Measurements from ENCODE around the gene SPINT1. TPM values are rescaled to one million over a fixed set of nuclear protein-coding genes. Genes with fewer than 3 reads are reported as not detected.

SPINT1 gene
- total RNA-seq, 1 donor from 2014 or later = 96.8 TPM

DNA sequence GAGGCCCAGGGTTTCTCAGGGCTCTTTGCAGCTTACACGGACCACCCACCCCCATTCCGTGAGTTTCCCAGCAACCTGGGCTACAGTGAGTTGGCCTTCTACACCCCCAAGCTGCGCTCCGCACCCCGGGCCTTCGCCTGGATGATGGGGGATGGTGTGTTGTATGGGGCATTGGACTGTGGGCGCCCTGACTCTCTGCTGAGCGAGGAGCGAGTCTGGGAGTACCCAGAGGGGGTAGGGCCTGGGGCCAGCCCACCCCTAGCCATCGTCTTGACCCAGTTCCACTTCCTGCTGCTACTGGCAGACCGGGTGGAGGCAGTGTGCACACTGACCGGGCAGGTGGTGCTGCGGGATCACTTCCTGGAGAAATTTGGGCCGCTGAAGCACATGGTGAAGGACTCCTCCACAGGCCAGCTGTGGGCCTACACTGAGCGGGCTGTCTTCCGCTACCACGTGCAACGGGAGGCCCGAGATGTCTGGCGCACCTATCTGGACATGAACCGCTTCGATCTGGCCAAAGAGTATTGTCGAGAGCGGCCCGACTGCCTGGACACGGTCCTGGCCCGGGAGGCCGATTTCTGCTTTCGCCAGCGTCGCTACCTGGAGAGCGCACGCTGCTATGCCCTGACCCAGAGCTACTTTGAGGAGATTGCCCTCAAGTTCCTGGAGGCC lies 55.8 kb downstream of the SPINT1 start:
- ATAC-seq = no peak
- no peak for DNase-seq
- Histone ChIP-seq H3K4me3 (no peak overlapping the region), H3K4me1 (peaks cover 22% of the 10 kb centered on the region), H3K36me3 (peaks cover 78% of the 10 kb centered on the region), H3K27ac (no peak overlapping the region), H3K27me3 (no peaks in the 10 kb centered on the region), H3K9me3 (no peaks in the 10 kb centered on the region)
- no peak for TF ChIP-seq CTCF (IDR thresholded peaks at IDR 0.05)
- intact Hi-C loops (cut with DNase I) = loop anchor here (5.0 to 10.0 kb wide), 2 partner anchors 123 to 275 kb away; no protein-coding TSS in a partner anchor

GRCh38 chr15:40900256-40901052 lies 56.6 kb downstream of the SPINT1 start:
- no peak for ATAC-seq
- H3K27me3 ChIP-seq = no peaks in the 10 kb centered on the region
- no peak for TF ChIP-seq CTCF (IDR thresholded peaks at IDR 0.05)
- H3K4me3 ChIP-seq = no peak overlapping the region
- H3K9me3 ChIP-seq = no peaks in the 10 kb centered on the region
- peaks cover 26% of the 10 kb centered on the region for H3K4me1 ChIP-seq
- H3K36me3 ChIP-seq = peaks cover 78% of the 10 kb centered on the region
- DNase-seq = no peak
- H3K27ac ChIP-seq = no peak overlapping the region
- intact Hi-C loops (cut with DNase I) = loop anchor here (5.0 to 10.0 kb wide), 2 partner anchors 122 to 274 kb away; no protein-coding TSS in a partner anchor

- no peak overlapping the region for H3K4me3 ChIP-seq
- ATAC-seq (no peak), DNase-seq (no peak)
- no peaks in the 10 kb centered on the region for H3K9me3 ChIP-seq
- no peaks in the 10 kb centered on the region for H3K27me3 ChIP-seq
- intact Hi-C loops (cut with DNase I) = loop anchor here (5.0 to 10.0 kb wide), 2 partner anchors 121 to 274 kb away; no protein-coding TSS in a partner anchor
- TF ChIP-seq CTCF (IDR thresholded peaks at IDR 0.05) = no peak
- H3K27ac ChIP-seq = no peak overlapping the region
- H3K4me1 ChIP-seq = peaks cover 25% of the 10 kb centered on the region
- H3K36me3 ChIP-seq = peaks cover 75% of the 10 kb centered on the region
These were observed 57.2 kb downstream of the SPINT1 start for GRCh38 chr15:40901053-40901443.

GRCh38 chr15:40902605-40903561 lies 59.0 kb downstream of the SPINT1 start:
- Histone ChIP-seq H3K36me3 (peaks cover 58% of the 10 kb centered on the region), H3K4me1 (peaks cover 38% of the 10 kb centered on the region), H3K9me3 (no peaks in the 10 kb centered on the region), H3K27ac (peak overlapping the region; percentile 51), H3K4me3 (no peak overlapping the region), H3K27me3 (no peaks in the 10 kb centered on the region)
- peak; percentile 84 for DNase-seq
- intact Hi-C loops (cut with DNase I) = loop anchor here (5.0 to 10.0 kb wide), 2 partner anchors 119 to 272 kb away; no protein-coding TSS in a partner anchor
- TF ChIP-seq CTCF (IDR thresholded peaks at IDR 0.05) = no peak
- ATAC-seq = peak; percentile 3

GRCh38 chr15:40904552-40905201 lies 60.8 kb downstream of the SPINT1 start:
- intact Hi-C loops (cut with DNase I) = loop anchor here (5.0 to 10.0 kb wide), 2 partner anchors 118 to 270 kb away; no protein-coding TSS in a partner anchor
- Histone ChIP-seq H3K4me1 (peaks cover 42% of the 10 kb centered on the region), H3K9me3 (no peaks in the 10 kb centered on the region), H3K36me3 (peaks cover 40% of the 10 kb centered on the region), H3K4me3 (no peak overlapping the region), H3K27ac (peak overlapping the region; percentile 80), H3K27me3 (no peaks in the 10 kb centered on the region)
- TF ChIP-seq CTCF (IDR thresholded peaks at IDR 0.05) = no peak
- DNase-seq (peak; percentile 51), ATAC-seq (no peak)
